Hepatocyte (in vitro differentiated cells): ENCODE measurements around the gene GPR55.
A peak's percentile ranks its signal among the peaks of the same experiment; 100 is the strongest.

ENCODE experiments used
- CTCF ChIP-seq: fragments of 200-600 bp; sonication (generic); IDR thresholded peaks from 2 replicates; pipeline ENCODE4 v1.5.1; 2016; ENCODE audit warnings: antibody characterized with exemption, mild to moderate bottlenecking; ENCODE audit not compliant: poor library complexity
- EZH2phosphoT487 ChIP-seq: fragments of 200-600 bp; sonication (generic); IDR thresholded peaks from one replicate; pipeline ENCODE4 v1.6.1; 2018; ENCODE audit warnings: antibody characterized with exemption, mild to moderate bottlenecking, low read depth, moderate library complexity; ENCODE audit not compliant: unreplicated experiment, severe bottlenecking

- TF ChIP-seq CTCF: peak; percentile 44
- TF ChIP-seq EZH2phosphoT487: no peak
These were observed 11.5 kb downstream of the GPR55 start for GRCh38 chr2:230913406-230914143.
